Muscle of leg (tissue), 11 donors: ENCODE measurements around the gene CMIP. TPM values are rescaled to one million over a fixed set of nuclear protein-coding genes. Genes with fewer than 3 reads are reported as not detected.
"Not testable (repeated sequence)": the region's sequence is repeated elsewhere in the genome, so short reads cannot be mapped to it uniquely, and the experiment has no call there.

Experiments used
- DNase-seq: peaks from one replicate; pipeline ENCODE4 v3.0.0; 2013
- H3K27ac ChIP-seq: one replicate; pipeline ENCODE4 v1.5.1; 2013; ENCODE audit warnings: mild to moderate bottlenecking, low read length, control low read depth
- H3K27me3 ChIP-seq: one replicate; pipeline ENCODE4 v1.6.1; 2013; ENCODE audit warnings: low read length; ENCODE audit not compliant: control insufficient read depth, insufficient read depth
- H3K36me3 ChIP-seq: one replicate; pipeline ENCODE4 v1.6.1; 2013; ENCODE audit warnings: low read length; ENCODE audit not compliant: control insufficient read depth, insufficient read depth
- H3K4me1 ChIP-seq: one replicate; pipeline ENCODE4 v1.6.1; 2013; ENCODE audit warnings: low read length; ENCODE audit not compliant: control insufficient read depth, insufficient read depth
- H3K4me3 ChIP-seq: one replicate; pipeline ENCODE4 v1.5.1; 2013; ENCODE audit warnings: low read length, control low read depth
- H3K9me3 ChIP-seq: replicated peaks from 2 replicates; pipeline ENCODE4 v1.6.1; 2013; ENCODE audit warnings: low read depth, low read length; ENCODE audit not compliant: control insufficient read depth
- WGBS: methylation state at CpG from one replicate; pipeline ENCODE4 v1.1.5; 2013; ENCODE audit warnings: missing lambda C conversion rate; ENCODE audit not compliant: insufficient coverage; 5-methylcytosine and 5-hydroxymethylcytosine counted together
- polyA plus RNA-seq, 8 donors: library from polyadenylated mRNA; unstranded; fragments of 120-200 nt; gene quantifications; one replicate each; pipeline versions ENCODE4 v1.2.1 to v1.2.3, GENCODE V29; 2013; ENCODE audit warnings: inconsistent platforms in 1 of 8, low replicate concordance in 1 of 8; ENCODE audit not compliant: insufficient read length in 8 of 8, insufficient read depth in 1 of 8
- total RNA-seq: library from RNA; stranded (reverse); fragments of 120-200 nt; gene quantifications from one replicate; pipeline ENCODE4 v1.2.4, GENCODE V29; 2013

CMIP gene
- total and polyA plus RNA-seq, 9 donors: 5.5 to 24.3 (median 18.8) TPM

- Histone ChIP-seq H3K36me3 (no peaks in the 10 kb centered on the region), H3K9me3 (no peaks in the 10 kb centered on the region), H3K27me3 (no peaks in the 10 kb centered on the region), H3K27ac (no peak overlapping the region), H3K4me1 (peaks cover 12% of the 10 kb centered on the region), H3K4me3 (no peak overlapping the region)
- DNase-seq: no peak
- WGBS: 82% methylated on average over 5 of the region's 8 CpGs
Measured at GRCh38 chr16:81522108-81522701, 77.6 kb downstream of the CMIP start.

- not testable (repeated sequence) for H3K27ac ChIP-seq
- 97% methylated on average over 6 of the region's 7 CpGs for WGBS
Measured at GRCh38 chr16:81522851-81523250, 78.2 kb downstream of the CMIP start.

GRCh38 chr16:81523387-81524115 lies 78.9 kb downstream of the CMIP start:
- Histone ChIP-seq H3K9me3 (no peaks in the 10 kb centered on the region), H3K27me3 (no peaks in the 10 kb centered on the region), H3K4me1 (peaks cover 7% of the 10 kb centered on the region), H3K27ac (no peak overlapping the region), H3K4me3 (no peak overlapping the region), H3K36me3 (no peaks in the 10 kb centered on the region)
- WGBS: 60% methylated on average over 14 of the region's 20 CpGs
- DNase-seq: no peak

More at GRCh38 chr16:81522851-81523250, 78.2 kb downstream of the CMIP start:
- not testable (repeated sequence) for H3K27me3 ChIP-seq, DNase-seq, H3K9me3 ChIP-seq, H3K36me3 ChIP-seq, H3K4me3 ChIP-seq
- peaks cover 12% of the 10 kb centered on the region for H3K4me1 ChIP-seq

GRCh38 chr16:81524382-81524781 lies 79.8 kb downstream of the CMIP start:
- no peak for DNase-seq
- Histone ChIP-seq H3K27ac (no peak overlapping the region), H3K9me3 (no peaks in the 10 kb centered on the region), H3K36me3 (no peaks in the 10 kb centered on the region), H3K27me3 (no peaks in the 10 kb centered on the region), H3K4me3 (no peak overlapping the region), H3K4me1 (peaks cover 7% of the 10 kb centered on the region)
- 89% methylated on average over 8 of the region's 10 CpGs for WGBS

GRCh38 chr16:81524885-81525284 lies 80.3 kb downstream of the CMIP start:
- not testable (repeated sequence) for H3K27ac ChIP-seq, H3K4me1 ChIP-seq, DNase-seq, H3K4me3 ChIP-seq, H3K27me3 ChIP-seq, H3K36me3 ChIP-seq, H3K9me3 ChIP-seq
- 100% methylated on average over 1 of the region's 4 CpGs for WGBS

- no peak for DNase-seq
- H3K4me1 ChIP-seq: peaks cover 10% of the 10 kb centered on the region
- WGBS: no CpG with 5 or more reads among the region's 4 CpGs
- no peaks in the 10 kb centered on the region for H3K36me3 ChIP-seq
- H3K27me3 ChIP-seq: no peaks in the 10 kb centered on the region
- no peaks in the 10 kb centered on the region for H3K9me3 ChIP-seq
- H3K4me3 ChIP-seq: no peak overlapping the region
- H3K27ac ChIP-seq: peak overlapping the region; percentile 43
Measured at GRCh38 chr16:81526199-81526598, 81.6 kb downstream of the CMIP start.

GRCh38 chr16:81526935-81527334 lies 82.3 kb downstream of the CMIP start:
- Histone ChIP-seq H3K27me3 (no peaks in the 10 kb centered on the region), H3K27ac (peak overlapping the region; percentile 43), H3K36me3 (no peaks in the 10 kb centered on the region), H3K4me3 (no peak overlapping the region), H3K9me3 (no peaks in the 10 kb centered on the region), H3K4me1 (peaks cover 14% of the 10 kb centered on the region)
- DNase-seq: peak; percentile 50
- 58% methylated on average over 6 of the region's 9 CpGs for WGBS

GRCh38 chr16:81527477-81528178 lies 83.0 kb downstream of the CMIP start:
- Histone ChIP-seq H3K27me3 (no peaks in the 10 kb centered on the region), H3K36me3 (no peaks in the 10 kb centered on the region), H3K4me3 (no peak overlapping the region), H3K27ac (no peak overlapping the region), H3K4me1 (peaks cover 14% of the 10 kb centered on the region), H3K9me3 (no peaks in the 10 kb centered on the region)
- WGBS: 80% methylated on average over 1 of the region's 7 CpGs
- DNase-seq: no peak

- H3K36me3 ChIP-seq: no peaks in the 10 kb centered on the region
- no peak overlapping the region for H3K27ac ChIP-seq
- DNase-seq: no peak
- no peaks in the 10 kb centered on the region for H3K9me3 ChIP-seq
- no peaks in the 10 kb centered on the region for H3K27me3 ChIP-seq
- H3K4me3 ChIP-seq: no peak overlapping the region
- WGBS: 100% methylated on average over 2 of the region's 2 CpGs
- peaks cover 14% of the 10 kb centered on the region for H3K4me1 ChIP-seq
Measured at GRCh38 chr16:81528256-81528655, 83.6 kb downstream of the CMIP start.

GRCh38 chr16:81530296-81530721 lies 85.7 kb downstream of the CMIP start:
- no peak for DNase-seq
- Histone ChIP-seq H3K27ac (no peak overlapping the region), H3K27me3 (no peaks in the 10 kb centered on the region), H3K4me1 (peaks cover 14% of the 10 kb centered on the region), H3K4me3 (no peak overlapping the region), H3K36me3 (no peaks in the 10 kb centered on the region), H3K9me3 (no peaks in the 10 kb centered on the region)
- WGBS: 95% methylated on average over 12 of the region's 16 CpGs
